A673 (cell line): Measurements from ENCODE around the gene RPIA. TPM values are rescaled to one million over a fixed set of nuclear protein-coding genes. Genes with fewer than 3 reads are reported as not detected.

Source experiments
- BruUV-seq: library from RNA; stranded (reverse); fragments of 400-500 nt; replicated peaks from 2 replicates; lab custom pipeline; 2021; lab: Mats Ljungman, UMichigan
- CTCF ChIA-PET: fragments of 300-600 bp; sonication (Branson Sonifier 250); formaldehyde crosslinking; loops from one replicate; lab custom pipeline; 2022; ENCODE audit warnings: antibody characterized with exemption; lab: Charles Lee
- POLR2A ChIA-PET: fragments of 300-600 bp; sonication (Branson Sonifier 250); formaldehyde crosslinking; loops from one replicate; lab custom pipeline; 2022; ENCODE audit warnings: antibody characterized with exemption; ENCODE audit not compliant: low non-redundant PET; lab: Charles Lee
- DNase-seq: peaks from one replicate; pipeline ENCODE4 v3.0.0-alpha.2; 2015; ENCODE audit warnings: low spot score
- H3K27ac ChIP-seq: fragments of 200-600 bp; sonication (generic); 2 replicates; pipeline ENCODE4 v1.5.1; 2016; ENCODE audit warnings: mixed run types, low read depth, mild to moderate bottlenecking, mixed read lengths, antibody characterized with exemption, low read length; ENCODE audit not compliant: poor library complexity, severe bottlenecking
- H3K27me3 ChIP-seq: fragments of 200-600 bp; sonication (generic); replicated peaks from 2 replicates; pipeline ENCODE4 v1.6.1; 2017; ENCODE audit warnings: mixed run types, low read depth, mild to moderate bottlenecking, mixed read lengths, antibody characterized with exemption, low read length; ENCODE audit not compliant: insufficient read depth, poor library complexity
- H3K36me3 ChIP-seq: fragments of 200-600 bp; sonication (generic); 2 replicates; pipeline ENCODE4 v1.6.1; 2016; ENCODE audit warnings: mixed run types, mild to moderate bottlenecking, mixed read lengths, antibody characterized with exemption, low read length; ENCODE audit not compliant: insufficient read depth, poor library complexity, severe bottlenecking
- H3K4me1 ChIP-seq: fragments of 200-600 bp; sonication (generic); 2 replicates; pipeline ENCODE4 v1.6.1; 2017; ENCODE audit warnings: mixed run types, mild to moderate bottlenecking, mixed read lengths, antibody characterized with exemption, low read length; ENCODE audit not compliant: insufficient read depth, poor library complexity, severe bottlenecking
- H3K4me3 ChIP-seq: fragments of 200-600 bp; sonication (generic); 2 replicates; pipeline ENCODE4 v1.5.1; 2016; ENCODE audit warnings: low read depth, mixed run types, mild to moderate bottlenecking, mixed read lengths, low read length; ENCODE audit not compliant: poor library complexity, severe bottlenecking
- H3K9me3 ChIP-seq: fragments of 200-600 bp; sonication (generic); 2 replicates; pipeline ENCODE4 v1.6.1; 2016; ENCODE audit warnings: mixed run types, low read depth, mild to moderate bottlenecking, mixed read lengths, antibody characterized with exemption, low read length; ENCODE audit not compliant: poor library complexity, severe bottlenecking
- EZH2 ChIP-seq: fragments of 200-600 bp; sonication (generic); IDR thresholded peaks from 2 replicates; pipeline ENCODE4 v1.6.1; 2017; ENCODE audit warnings: borderline replicate concordance, low read depth, mild to moderate bottlenecking, mixed read lengths, antibody characterized with exemption, low read length; ENCODE audit not compliant: poor library complexity, severe bottlenecking
- intact Hi-C: fragments of 100-400 bp; cut with micrococcal nuclease; formaldehyde crosslinking; loops from one replicate; pipeline ENCODE4 v1.10.0; 2022; ENCODE audit not compliant: unreplicated experiment
- total RNA-seq: library from RNA; stranded (reverse); gene quantifications from 2 replicates; pipeline ENCODE4 v1.2.3, GENCODE V29; 2021
- TF ChIP-seq, protein P1 (sequence below): fragments of 300-800, 200-600 bp; sonication (generic); conservative IDR thresholded peaks from 2 replicates; pipeline ENCODE4 v1.5.1; 2017; ENCODE audit warnings: low read depth, mild to moderate bottlenecking, antibody characterized with exemption, low read length, moderate library complexity, mixed read lengths

The RPIA gene
- total RNA-seq, 1 experiment from 2014 or later = 28.6 TPM

DNA sequence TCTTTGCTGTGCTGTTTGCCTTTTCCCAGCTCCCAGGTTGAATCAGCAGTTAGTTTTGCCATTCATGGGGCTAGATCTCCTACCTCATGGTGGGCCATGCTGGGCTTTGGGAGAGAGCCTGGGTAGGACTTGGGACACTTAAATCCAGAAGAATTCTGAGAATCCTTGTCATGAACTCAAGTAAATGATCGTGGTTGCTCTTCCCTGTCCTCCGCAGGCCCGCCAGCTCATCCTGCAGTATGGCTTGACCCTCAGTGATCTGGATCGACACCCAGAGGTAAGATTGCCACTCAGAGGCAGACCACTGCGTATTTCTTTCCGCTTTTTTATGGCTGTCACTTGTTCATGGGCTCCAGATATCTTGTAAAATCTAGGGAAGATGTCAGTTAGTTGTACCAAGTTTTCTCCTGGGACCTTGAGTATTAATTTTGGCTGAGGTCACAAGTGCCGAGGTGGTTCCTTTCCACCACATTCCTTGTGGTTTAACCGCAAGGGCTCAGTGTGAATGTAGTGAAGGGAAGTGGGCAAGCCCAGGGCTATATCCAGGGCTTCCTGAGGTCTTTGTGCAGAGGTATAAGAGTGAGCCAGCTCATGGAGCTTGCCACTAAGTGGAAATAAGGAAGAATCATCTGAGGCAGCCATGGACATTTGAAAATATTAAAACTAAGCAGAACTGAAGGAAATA, 37.7 kb downstream of the RPIA start:
- no peak for TF ChIP-seq EZH2
- TF ChIP-seq, protein P1, sequence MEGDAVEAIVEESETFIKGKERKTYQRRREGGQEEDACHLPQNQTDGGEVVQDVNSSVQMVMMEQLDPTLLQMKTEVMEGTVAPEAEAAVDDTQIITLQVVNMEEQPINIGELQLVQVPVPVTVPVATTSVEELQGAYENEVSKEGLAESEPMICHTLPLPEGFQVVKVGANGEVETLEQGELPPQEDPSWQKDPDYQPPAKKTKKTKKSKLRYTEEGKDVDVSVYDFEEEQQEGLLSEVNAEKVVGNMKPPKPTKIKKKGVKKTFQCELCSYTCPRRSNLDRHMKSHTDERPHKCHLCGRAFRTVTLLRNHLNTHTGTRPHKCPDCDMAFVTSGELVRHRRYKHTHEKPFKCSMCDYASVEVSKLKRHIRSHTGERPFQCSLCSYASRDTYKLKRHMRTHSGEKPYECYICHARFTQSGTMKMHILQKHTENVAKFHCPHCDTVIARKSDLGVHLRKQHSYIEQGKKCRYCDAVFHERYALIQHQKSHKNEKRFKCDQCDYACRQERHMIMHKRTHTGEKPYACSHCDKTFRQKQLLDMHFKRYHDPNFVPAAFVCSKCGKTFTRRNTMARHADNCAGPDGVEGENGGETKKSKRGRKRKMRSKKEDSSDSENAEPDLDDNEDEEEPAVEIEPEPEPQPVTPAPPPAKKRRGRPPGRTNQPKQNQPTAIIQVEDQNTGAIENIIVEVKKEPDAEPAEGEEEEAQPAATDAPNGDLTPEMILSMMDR = no peak
- no TSS peak for BruUV-seq
- Histone ChIP-seq H3K4me1 (no peaks in the 10 kb centered on the region), H3K4me3 (no peak overlapping the region), H3K9me3 (no peaks in the 10 kb centered on the region), H3K27ac (no peak overlapping the region), H3K27me3 (no peaks in the 10 kb centered on the region), H3K36me3 (no peaks in the 10 kb centered on the region)
- DNase-seq = no peak
- intact Hi-C loops = loop anchor here (2.0 kb wide), 1 partner anchor 14 kb away; no protein-coding TSS in a partner anchor
- ChIA-PET CTCF (no interaction called here), POLR2A (no interaction called here)

- DNase-seq = no peak
- no TSS peak for BruUV-seq
- Histone ChIP-seq H3K9me3 (no peaks in the 10 kb centered on the region), H3K4me3 (no peak overlapping the region), H3K27me3 (no peaks in the 10 kb centered on the region), H3K4me1 (peaks cover 4% of the 10 kb centered on the region), H3K27ac (no peak overlapping the region), H3K36me3 (peaks cover 2% of the 10 kb centered on the region)
- CTCF ChIA-PET = no interaction called here
- POLR2A ChIA-PET = no interaction called here
- intact Hi-C loops = no loop called here
- TF ChIP-seq, protein P1 = no peak
- no peak for TF ChIP-seq EZH2
Observed at GRCh38 chr2:88733155-88733902, 41.9 kb downstream of the RPIA start.

DNA sequence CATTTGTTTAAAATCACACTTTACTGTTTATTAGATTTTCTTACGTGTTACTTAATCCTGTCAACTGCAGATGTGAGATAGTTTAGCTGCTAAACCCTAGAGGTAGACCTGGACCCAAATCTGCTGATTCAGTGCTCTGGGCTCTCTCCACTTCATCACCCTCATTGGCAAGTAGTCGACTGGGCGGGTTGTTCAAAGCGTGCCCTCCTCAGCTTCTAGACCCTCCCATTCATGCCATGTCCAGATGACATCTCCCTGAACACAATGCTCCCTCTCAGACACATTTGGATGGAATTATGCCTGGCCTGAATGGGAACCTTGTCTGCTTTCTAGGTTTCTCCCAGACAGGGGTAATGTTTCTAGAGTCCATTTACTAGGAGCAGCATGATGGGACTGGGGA, 43.7 kb downstream of the RPIA start:
- H3K4me1 ChIP-seq = peaks cover 6% of the 10 kb centered on the region
- intact Hi-C loops = no loop called here
- no peak for TF ChIP-seq EZH2
- TF ChIP-seq, protein P1 = no peak
- H3K27me3 ChIP-seq = no peaks in the 10 kb centered on the region
- ChIA-PET CTCF (no interaction called here), POLR2A (no interaction called here)
- H3K4me3 ChIP-seq = no peak overlapping the region
- peaks cover 10% of the 10 kb centered on the region for H3K36me3 ChIP-seq
- no peak for DNase-seq
- no TSS peak for BruUV-seq
- no peak overlapping the region for H3K27ac ChIP-seq
- H3K9me3 ChIP-seq = no peaks in the 10 kb centered on the region
